Caki2 (cell line): Measurements from ENCODE around the gene RALBP1. TPM values are rescaled to one million over a fixed set of nuclear protein-coding genes. Genes with fewer than 3 reads are reported as not detected.
A peak's percentile ranks its signal among the peaks of the same experiment; 100 is the strongest.
"Not testable (repeated sequence)": the region's sequence is repeated elsewhere in the genome, so short reads cannot be mapped to it uniquely, and the experiment has no call there.

Experiments used
- DNase-seq: peaks from one replicate; pipeline ENCODE4 v3.0.0-alpha.2; 2015; ENCODE audit warnings: low read depth
- in situ Hi-C: cut with HindIII; loops from 2 replicates; pipeline ENCODE4 v1.10.0; 2016; ENCODE audit warnings: low sequenced_read_pairs, low pct_unique_long_range_greater_than_20kb, mixed read lengths
- total RNA-seq: library from RNA; depleted of rRNA; stranded (reverse); fragments of >200 nt; shearing (Covaris generic); gene quantifications from 2 replicates; pipeline ENCODE4 v1.2.3, GENCODE V29; 2014; ENCODE audit warnings: low replicate concordance; rRNA removed

Gene RALBP1
- 31.6 and 47.6 TPM in 2 replicates for total RNA-seq

DNA sequence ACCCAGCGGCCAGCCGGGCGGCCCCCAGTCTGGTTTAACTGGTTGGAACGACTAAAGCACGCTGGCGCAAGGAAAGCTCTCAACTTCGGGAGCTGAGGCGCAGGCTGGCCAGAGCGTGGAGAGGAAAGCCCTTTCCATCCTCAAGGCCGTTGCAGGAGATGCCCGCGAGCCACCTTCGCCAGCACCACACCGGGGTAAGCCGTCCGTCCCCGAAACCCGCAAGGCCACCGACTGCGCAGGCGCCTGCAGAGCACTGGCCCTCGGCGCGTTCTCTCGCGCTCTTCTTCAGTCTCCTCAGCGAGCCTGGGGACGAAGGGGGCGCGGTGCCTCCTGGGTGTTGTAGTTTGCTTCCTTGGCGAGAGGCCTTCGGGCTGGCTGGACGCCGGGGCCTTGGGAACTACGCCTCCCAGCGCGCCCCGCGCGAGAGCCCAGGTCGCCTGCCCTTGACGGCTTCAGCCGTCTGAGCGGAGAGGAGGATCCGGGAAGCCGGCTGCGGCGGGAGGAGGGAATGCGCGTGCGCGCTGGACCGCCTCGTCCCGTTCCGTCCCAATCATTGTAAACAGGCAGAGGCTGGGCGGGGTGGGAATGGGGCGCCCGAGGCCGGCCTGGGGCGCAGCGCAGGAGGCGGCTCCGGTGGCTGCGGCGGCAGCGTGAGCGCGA lies at the start of gene RALBP1:
TSS of gene RALBP1 (plus strand) at position 531 of the 660 bp plus-strand sequence. CDS start 37,533 bp downstream, outside the sequence.
- in situ Hi-C loops, result no loop called here
- peak; percentile 100 for DNase-seq

DNA sequence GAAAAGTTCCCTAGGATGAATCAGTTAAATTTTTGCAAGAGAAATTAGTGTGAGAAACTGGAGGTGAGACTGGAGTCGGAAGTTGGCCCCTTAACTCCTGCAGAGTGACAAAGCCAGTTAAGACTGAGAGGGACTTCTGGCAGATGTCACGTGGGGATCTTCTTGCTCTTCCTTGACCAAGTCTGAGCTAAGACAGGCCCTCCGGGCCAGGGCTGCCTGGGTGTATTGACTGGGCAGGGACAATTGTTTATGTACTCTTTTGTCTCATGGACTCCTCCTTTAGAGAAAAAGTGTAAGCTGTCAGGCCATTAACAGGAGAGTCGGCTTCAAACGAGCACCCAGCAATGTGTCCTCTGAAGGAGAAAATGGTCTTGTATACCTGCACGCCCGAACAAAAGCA lies 48.6 kb upstream of the RALBP1 start:
- in situ Hi-C loops, result no loop called here
- DNase-seq, result no peak

DNA sequence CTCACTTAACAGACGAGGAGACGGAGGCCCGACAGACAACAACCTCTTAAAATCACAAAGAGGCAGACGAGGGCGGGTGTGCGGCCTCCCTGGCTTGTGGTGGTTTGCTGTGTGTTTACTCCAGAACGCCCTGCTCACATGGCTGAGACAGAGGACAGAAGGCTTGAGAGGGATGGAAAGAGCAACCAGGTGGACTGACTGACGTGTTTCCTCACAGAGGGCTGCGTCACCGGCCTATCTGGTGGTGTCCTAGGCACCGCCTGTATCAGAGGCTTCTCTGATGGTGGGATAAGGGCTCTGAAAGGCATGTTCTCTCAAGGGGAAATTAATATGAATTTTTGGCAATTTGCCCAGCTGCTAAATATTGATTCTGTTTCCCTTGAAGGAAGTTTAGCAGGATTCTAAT lies 47.0 kb upstream of the RALBP1 start:
- no peak for DNase-seq
- in situ Hi-C loops, result no loop called here

DNA sequence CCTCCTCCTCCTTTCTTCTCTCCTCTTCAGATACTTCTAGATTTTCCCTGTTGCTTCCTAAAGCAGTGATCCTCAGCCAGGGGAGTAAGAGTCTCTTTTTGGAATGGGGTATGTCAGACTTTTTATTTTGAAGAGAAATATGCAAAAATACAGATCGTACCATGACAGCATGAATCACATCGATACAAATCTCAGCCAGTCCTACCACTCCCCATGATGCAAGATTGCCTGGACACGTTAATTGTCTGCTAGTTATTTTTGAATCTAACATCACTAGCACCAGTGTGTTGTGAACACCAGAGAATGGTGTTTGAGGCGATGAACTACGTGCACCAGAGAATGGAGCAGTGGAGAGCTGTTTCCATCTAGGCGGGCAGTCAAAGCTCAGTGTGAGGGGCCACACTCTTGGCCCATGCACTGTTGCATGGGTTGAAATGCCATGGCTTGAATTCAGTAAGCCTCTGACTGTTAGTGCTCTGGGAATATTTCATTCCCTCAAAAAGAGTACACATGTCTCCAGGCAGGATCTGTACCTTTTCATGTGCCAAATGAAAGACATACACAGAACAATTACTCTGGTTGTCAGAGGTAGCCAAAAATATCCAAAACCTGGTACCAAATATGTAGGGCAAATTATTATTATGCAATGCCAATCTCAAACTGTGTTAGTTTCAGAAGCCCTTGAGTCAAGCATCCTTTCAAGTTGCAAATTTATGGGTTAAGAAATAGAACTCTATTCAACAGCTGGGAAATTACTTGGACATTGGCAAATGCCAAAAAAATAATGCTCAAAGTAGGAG lies 46.3 kb upstream of the RALBP1 start:
- no peak for DNase-seq
- in situ Hi-C loops, result no loop called here

DNA sequence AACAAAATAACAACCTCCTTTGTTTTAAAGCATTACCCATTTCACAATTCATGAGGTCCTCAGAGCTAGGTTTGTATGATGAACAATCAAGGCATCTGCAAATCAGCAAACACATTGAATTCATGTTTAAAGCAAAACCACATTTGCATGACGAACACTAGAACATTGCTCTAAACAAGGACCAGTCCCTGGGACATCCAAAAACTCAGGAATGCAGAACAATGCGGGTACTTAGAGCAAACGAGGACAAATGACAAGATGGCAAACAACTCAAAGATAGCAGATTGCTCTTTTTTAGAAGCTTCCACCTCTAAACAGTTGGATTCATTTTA lies 45.7 kb upstream of the RALBP1 start:
- DNase-seq, result no peak
- in situ Hi-C loops, result no loop called here

DNA sequence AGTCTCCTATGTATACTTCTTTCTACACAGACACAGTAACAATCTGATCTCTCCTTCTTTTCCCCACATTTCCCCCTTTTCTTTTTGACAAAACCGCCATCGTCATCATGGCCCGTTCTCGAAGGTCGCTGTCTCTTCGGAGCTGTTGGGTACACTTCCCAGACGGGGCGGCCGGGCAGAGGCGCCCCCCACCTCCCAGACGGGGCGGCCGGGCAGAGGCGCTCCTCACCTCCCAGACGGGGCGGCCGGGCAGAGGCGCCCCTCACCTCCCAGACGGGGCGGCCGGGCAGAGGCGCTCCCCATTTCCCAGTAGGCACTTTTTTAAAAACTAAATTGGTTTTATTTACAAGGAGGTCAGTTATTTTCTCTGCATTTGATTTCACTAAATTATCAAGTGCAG lies 45.0 kb upstream of the RALBP1 start:
- DNase-seq, in situ Hi-C loops: not testable (repeated sequence)

DNA sequence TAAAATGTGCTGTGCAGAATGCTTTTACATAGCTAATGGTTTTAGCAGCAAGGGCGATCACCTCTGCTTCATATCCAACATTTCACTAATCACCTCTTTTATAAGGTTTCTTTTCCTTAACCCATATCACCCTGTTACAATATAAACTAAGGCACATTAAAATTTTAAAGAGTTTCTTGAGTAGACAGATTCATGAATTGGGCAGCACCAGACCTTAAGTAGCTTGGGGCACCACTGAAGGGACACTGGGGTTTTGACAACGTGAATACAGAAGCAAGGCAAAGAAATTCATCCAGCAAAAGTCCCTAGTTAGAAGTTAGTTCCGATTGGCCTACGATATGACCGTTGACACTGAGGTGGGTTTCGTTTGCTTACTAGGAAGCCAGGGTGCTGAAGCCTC lies 44.0 kb upstream of the RALBP1 start:
- no peak for DNase-seq
- in situ Hi-C loops, result no loop called here

DNA sequence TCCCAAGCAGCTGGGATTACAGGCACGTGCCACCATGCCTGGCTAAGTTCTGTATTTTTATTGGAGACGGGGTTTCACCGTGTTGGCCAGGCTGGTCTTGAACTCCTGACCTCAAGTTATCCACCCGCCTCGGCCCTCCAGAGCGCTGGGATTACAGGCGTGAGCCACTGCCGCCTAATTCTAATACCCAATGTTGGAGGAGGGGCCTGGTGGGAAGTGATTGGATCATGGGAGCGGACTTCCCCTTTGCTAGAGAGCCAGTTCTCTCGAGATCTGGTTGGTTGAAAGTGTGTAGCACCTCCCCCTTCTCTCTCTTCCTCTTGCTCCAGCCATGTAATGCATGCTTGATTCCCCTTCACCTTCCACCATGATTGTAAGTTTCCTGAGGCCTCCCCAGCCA lies 42.2 kb upstream of the RALBP1 start:
- in situ Hi-C loops, DNase-seq: not testable (repeated sequence)

DNA sequence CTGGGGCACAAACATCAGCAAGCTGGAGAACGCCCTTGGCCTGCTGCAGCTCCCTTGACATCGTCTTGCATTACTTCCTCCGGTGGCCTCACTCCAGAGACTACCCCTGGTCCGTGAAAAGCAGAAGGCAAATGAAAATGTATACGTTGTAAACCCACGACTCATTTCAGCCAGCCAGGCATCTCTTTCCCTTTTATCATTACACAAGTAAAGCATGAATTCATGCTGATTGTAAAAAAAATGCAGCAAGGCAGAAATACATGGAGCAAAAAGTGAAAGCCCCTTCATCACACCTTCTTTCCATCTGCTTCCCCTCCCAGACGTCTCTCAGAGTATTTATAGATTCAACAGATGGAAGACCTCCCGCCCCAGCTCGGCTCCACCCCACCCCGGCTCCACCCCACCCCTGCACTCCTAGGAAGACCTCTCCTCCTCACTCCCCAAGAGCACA lies 41.6 kb upstream of the RALBP1 start:
- in situ Hi-C loops, result no loop called here
- no peak for DNase-seq

DNA sequence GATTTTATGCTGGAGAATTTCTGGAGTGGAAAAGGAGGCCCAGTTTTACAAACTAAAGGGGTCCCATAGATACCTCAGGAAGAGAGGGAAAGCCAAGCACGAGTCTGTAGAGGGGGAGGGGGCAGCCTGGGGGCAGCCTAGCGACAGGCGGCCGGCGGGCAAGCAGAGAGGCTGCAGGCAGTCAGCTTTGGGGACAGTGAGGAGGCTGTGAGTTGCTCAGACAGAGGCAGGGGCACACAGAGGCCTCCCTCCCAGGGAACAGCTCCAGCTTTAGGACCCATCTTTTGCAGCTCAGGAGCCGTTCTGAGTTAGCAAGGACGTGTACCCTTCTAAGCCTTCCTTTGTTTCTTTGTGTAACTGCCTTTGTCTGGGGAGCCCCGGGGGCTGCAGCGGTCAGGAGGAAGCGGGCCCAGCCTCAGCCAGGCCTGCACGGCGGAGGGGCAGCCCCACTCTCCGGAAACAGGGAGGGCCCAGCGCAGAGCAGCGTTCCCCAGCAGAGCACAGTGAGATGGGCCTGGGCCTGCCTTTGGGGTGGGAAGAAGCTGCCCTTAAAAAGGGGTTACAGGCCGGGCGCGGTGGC lies 41.1 kb upstream of the RALBP1 start:
- in situ Hi-C loops, result no loop called here
- DNase-seq, result no peak

DNA sequence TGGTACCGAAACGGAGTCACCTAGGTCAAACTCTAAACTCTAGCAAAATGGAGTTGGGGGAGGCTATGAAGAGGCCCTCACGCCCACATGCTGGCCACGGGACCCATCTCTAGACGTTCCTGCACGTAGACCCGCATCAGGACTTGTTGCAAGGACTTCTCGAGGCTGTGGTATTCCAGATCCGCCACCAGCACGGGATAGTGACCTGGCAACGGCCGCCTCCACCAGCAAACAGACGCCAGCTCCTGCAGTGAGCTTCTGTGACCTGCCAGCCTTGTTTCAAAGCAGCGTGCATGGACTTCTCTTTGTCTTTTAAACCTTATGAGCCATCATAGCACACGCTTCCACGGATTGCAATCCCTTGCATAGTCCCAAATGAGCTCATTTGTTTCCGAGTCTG lies 40.3 kb upstream of the RALBP1 start:
- in situ Hi-C loops, result no loop called here
- DNase-seq, result no peak

DNA sequence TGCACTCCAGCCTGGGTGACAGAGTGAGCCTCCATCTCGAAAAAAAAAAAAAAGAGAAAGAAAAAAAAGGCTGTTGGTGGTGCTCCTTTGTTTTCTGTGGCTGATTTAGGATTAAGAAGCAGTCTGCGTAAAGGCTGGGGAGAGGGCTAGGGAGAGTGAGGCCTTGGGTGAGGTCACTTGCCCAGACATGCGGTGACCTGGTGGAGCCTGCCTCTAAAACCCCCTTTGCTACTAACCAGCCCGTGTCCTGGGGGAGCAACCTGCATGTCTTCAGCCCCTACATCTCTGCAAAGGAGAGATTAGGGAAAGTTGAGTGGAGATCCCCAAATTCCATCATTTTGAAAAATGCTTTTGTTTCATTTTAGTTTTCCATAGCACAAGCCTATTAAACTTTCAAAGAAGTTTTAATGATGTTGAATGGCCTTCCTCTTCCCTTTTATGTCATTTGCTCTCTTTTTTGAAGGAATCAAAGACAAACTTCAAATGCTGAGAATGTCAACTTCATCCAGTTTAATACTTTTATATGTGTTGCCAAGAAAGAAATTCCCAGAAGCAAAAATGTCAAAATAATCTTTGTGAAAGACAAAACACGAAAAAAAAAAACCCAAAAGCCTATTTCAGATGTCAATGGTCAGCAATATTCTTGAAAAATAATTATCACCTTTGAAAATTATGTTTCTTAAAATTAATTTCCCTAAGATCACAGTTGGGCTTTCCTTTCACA lies 38.9 kb upstream of the RALBP1 start:
- in situ Hi-C loops, result no loop called here
- no peak for DNase-seq

DNA sequence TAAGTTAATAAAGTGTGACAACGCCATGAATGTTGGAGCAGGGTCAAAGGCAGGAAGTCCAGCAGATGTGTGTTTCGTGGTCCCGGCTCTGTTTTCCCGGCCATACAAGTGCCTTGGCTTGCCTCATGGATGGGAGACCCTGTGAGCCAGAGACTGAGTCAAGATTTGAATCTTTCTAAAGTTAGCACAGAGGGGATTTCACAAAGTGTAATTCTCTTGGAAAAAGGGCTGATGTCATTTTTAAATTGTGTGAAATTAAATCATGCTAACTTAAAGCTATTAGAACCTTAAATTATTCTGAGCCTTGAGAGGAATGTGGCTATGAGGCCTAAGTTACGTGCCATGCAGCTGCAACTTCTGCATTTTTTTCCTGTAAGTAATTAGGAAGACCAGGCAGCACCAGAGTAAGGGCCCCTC lies 38.3 kb upstream of the RALBP1 start:
- no peak for DNase-seq

DNA sequence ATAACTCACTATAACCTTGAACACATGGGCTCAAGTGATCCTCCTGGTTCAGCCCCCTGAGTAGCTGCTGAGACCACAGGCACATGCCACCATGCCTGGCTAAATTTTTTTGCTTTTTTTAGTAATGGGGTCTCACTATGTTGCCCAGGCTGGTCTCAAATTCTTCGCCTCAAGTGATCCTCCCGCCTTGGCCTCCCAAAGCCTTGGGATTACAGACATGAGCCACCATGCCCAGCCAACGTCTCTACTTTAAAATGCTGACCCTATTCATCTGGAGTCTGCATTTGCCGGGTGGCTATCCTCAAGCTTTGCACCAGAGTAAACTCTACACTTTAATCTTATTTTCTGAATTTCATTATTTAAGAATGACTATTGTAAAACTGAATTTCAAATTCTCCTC lies 37.6 kb upstream of the RALBP1 start:
- in situ Hi-C loops, result no loop called here

More for the DNA sequence above, 38.3 kb upstream of the RALBP1 start:
- in situ Hi-C loops, result no loop called here

DNA sequence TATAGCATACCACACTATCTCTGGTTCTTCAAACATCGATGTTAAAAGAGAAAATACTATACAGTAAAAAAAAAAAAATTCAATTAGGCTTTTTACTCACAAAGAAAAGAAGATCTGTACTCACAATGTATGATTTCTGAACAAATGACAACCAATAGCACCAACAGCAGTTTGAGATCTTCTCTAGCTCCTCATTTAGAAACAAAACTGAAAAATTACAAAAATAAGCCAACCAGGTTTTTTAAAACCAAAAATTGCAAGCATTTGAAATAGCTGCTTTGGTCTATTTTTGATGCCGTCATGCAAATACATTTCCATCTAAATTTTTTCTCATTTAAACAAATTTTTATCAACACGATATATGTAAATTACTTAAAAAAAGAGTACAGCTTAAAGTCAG lies 34.3 kb upstream of the RALBP1 start:
- no peak for DNase-seq
- in situ Hi-C loops, result no loop called here

More for the DNA sequence above, 37.6 kb upstream of the RALBP1 start:
- no peak for DNase-seq

DNA sequence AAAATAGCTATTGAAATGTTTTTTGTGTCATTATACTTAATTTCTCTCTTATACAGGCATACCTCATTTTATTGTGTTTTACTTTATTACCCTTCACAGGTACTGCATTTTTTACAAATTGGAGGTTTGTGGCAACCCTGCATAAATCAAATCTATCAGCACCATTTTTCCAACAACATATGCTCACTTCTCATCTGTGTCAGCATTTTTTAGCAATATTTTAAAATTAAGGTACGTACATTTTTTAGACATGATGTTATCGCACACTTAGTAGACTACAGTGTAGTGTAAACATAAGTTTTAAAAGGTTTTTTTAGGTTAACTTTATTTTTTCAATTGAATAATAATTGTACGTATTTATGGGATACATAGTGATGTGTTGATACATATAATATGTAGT lies 30.8 kb upstream of the RALBP1 start:
- in situ Hi-C loops, result no loop called here
- no peak for DNase-seq

DNA sequence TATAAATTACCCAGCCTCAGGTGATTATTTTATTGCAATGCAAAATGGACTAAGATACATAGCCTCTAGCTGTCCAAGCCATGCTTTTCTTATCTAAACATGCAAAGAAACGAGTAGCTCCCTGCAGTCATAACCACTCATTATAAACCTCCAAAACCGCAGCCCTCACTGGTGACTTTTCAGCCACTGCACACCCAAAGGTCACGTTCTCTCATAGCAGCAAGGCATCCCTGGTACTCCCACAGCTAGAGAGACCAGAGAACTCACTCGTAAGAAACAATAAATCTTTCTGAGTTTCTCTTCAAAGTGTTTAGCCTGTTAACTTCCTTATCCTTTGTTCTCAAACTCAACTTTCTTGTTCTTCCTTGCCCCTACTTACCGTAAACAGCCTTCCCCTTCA lies 28.5 kb upstream of the RALBP1 start:
- in situ Hi-C loops, result no loop called here
- DNase-seq, result no peak

DNA sequence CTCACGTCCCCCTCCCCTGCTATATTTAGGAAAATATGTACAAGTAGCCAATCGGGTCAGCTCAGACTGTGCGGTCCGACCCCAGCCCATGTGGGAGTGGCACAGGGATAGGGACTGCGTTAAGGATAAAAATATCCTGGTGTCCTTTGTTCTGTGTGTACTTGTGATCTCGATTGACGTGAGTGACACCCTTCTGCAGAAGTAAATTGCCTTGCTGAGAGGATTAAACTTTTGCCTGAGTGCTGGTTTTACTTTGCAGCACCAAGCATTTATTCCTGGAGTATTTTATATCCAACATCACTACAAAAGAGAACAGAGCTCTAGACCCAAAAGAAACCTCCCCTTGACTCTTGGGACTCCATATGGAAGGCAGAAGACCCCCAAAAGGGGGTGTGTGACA lies 28.0 kb upstream of the RALBP1 start:
- DNase-seq, result no peak
- in situ Hi-C loops, result no loop called here
